Measurements from ENCODE around the gene TLK2.
"Not testable (repeated sequence)": the region's sequence is repeated elsewhere in the genome, so short reads cannot be mapped to it uniquely, and the experiment has no call there.

The TLK2 gene

GRCh38 chr17:62565817-62566216 is 87.2 kb downstream of the TLK2 start:
- no peak for DNase-seq

GRCh38 chr17:62566996-62567578 is 88.5 kb downstream of the TLK2 start:
- DNase-seq, result no peak

GRCh38 chr17:62572488-62572887 is 93.9 kb downstream of the TLK2 start:
- DNase-seq, result no peak

GRCh38 chr17:62572888-62573401 is 94.3 kb downstream of the TLK2 start:
- no peak for DNase-seq

- no peak for DNase-seq
These were observed 95.0 kb downstream of the TLK2 start for GRCh38 chr17:62573480-62574117.

- no peak for DNase-seq
These were observed 97.8 kb downstream of the TLK2 start for GRCh38 chr17:62576382-62576781.

GRCh38 chr17:62578757-62579487 is 100.3 kb downstream of the TLK2 start:
- DNase-seq, result no peak

GRCh38 chr17:62580947-62581346 is 102.3 kb downstream of the TLK2 start:
- no peak for DNase-seq

GRCh38 chr17:62581764-62582163 is 103.1 kb downstream of the TLK2 start:
- no peak for DNase-seq

GRCh38 chr17:62587554-62587953 is 108.9 kb downstream of the TLK2 start:
- DNase-seq, result no peak

GRCh38 chr17:62588109-62588508 is 109.5 kb downstream of the TLK2 start:
- no peak for DNase-seq

- no peak for DNase-seq
These were observed 112.7 kb downstream of the TLK2 start for GRCh38 chr17:62591333-62591732.

GRCh38 chr17:62591822-62592221 is 113.2 kb downstream of the TLK2 start:
- not testable (repeated sequence) for DNase-seq

- no peak for DNase-seq
These were observed 113.9 kb downstream of the TLK2 start for GRCh38 chr17:62592341-62593099.

- DNase-seq, result no peak
These were observed 116.9 kb downstream of the TLK2 start for GRCh38 chr17:62595484-62595883.

- DNase-seq, result no peak
These were observed 118.0 kb downstream of the TLK2 start for GRCh38 chr17:62596662-62597061.

- DNase-seq, result no peak
These were observed 118.5 kb downstream of the TLK2 start for GRCh38 chr17:62597150-62597549.

GRCh38 chr17:62597920-62598319 is 119.3 kb downstream of the TLK2 start:
- DNase-seq, result no peak

GRCh38 chr17:62599964-62600657 is 121.5 kb downstream of the TLK2 start:
- no peak for DNase-seq

- DNase-seq, result no peak
These were observed 122.2 kb downstream of the TLK2 start for GRCh38 chr17:62600805-62601204.

GRCh38 chr17:62601471-62601870 is 122.8 kb downstream of the TLK2 start:
- DNase-seq, result no peak

GRCh38 chr17:62603783-62604182 is 125.2 kb downstream of the TLK2 start:
- DNase-seq, result not testable (repeated sequence)

GRCh38 chr17:62605588-62605987 is 127.0 kb downstream of the TLK2 start:
- no peak for DNase-seq
